ENCODE results near the gene CCDC88B. TPM values are rescaled to one million over a fixed set of nuclear protein-coding genes. Genes with fewer than 3 reads are reported as not detected.

The CCDC88B gene, protein sequence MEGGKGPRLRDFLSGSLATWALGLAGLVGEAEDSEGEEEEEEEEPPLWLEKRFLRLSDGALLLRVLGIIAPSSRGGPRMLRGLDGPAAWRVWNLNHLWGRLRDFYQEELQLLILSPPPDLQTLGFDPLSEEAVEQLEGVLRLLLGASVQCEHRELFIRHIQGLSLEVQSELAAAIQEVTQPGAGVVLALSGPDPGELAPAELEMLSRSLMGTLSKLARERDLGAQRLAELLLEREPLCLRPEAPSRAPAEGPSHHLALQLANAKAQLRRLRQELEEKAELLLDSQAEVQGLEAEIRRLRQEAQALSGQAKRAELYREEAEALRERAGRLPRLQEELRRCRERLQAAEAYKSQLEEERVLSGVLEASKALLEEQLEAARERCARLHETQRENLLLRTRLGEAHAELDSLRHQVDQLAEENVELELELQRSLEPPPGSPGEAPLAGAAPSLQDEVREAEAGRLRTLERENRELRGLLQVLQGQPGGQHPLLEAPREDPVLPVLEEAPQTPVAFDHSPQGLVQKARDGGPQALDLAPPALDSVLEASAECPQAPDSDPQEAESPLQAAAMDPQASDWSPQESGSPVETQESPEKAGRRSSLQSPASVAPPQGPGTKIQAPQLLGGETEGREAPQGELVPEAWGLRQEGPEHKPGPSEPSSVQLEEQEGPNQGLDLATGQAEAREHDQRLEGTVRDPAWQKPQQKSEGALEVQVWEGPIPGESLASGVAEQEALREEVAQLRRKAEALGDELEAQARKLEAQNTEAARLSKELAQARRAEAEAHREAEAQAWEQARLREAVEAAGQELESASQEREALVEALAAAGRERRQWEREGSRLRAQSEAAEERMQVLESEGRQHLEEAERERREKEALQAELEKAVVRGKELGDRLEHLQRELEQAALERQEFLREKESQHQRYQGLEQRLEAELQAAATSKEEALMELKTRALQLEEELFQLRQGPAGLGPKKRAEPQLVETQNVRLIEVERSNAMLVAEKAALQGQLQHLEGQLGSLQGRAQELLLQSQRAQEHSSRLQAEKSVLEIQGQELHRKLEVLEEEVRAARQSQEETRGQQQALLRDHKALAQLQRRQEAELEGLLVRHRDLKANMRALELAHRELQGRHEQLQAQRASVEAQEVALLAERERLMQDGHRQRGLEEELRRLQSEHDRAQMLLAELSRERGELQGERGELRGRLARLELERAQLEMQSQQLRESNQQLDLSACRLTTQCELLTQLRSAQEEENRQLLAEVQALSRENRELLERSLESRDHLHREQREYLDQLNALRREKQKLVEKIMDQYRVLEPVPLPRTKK (N-terminal part only)
- 1 to 10 TPM; 2.7 to 4.6 (median 3.7) TPM for polyA plus RNA-seq (ENCODE audit: insufficient read length in 4 of 4)

DNA sequence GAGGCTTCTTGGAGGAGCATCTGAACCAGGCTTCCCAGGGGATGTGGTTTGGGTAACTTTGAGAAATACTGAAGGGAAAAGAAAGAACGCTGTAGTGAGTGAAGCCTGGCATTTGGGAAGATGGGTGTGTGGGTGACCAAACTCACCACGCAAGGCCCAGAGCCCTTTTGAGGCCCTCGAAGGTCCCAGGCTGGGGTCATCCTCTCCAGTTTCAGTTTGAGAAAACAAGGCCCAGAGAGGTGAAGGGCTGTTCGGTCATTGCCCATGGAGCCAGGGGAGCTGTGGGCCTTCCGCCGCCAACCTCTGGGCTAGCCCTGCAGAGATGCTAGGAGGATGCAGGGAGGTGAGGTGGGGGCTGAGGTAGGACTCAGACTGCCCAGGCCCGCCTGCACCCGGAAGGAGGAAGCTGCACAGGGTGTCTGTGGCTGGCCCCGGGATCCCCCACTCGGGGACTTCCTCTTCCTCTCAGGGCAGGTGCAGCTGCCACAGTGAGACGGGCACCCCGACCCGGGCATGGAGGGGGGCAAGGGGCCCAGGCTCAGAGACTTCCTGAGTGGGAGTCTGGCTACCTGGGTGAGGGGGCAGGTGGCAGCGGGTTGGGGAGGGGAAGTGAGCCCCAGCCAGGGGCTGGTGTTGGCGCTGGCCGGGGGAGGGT, at the start of gene CCDC88B:
CCDC88B (plus strand) TSS at position 451 of the 655 bp plus-strand sequence; CDS start at position 514, 63 bp downstream.
- DNase-seq (ENCODE audit: low read depth in 4 of 4, low spot score in 2 of 4) = no peak

- no peak for DNase-seq (ENCODE audit: low read depth in 4 of 4, low spot score in 2 of 4)
Observed at GRCh38 chr11:64290352-64291261, 49.4 kb upstream of the CCDC88B start.

- no peak for DNase-seq (ENCODE audit: low read depth in 4 of 4, low spot score in 2 of 4)
Observed at GRCh38 chr11:64291262-64291751, 48.7 kb upstream of the CCDC88B start, which contains the start of gene KCNK4. Gene KCNK4 (plus strand): TSS chr11:64291302. CDS start chr11:64293019, 1,717 bp downstream.

GRCh38 chr11:64291752-64292459, 48.1 kb upstream of the CCDC88B start:
- no peak for DNase-seq (ENCODE audit: low read depth in 4 of 4, low spot score in 2 of 4)

- no peak for DNase-seq (ENCODE audit: low read depth in 4 of 4, low spot score in 2 of 4)
Observed at GRCh38 chr11:64292460-64293254, 47.3 kb upstream of the CCDC88B start.

DNA sequence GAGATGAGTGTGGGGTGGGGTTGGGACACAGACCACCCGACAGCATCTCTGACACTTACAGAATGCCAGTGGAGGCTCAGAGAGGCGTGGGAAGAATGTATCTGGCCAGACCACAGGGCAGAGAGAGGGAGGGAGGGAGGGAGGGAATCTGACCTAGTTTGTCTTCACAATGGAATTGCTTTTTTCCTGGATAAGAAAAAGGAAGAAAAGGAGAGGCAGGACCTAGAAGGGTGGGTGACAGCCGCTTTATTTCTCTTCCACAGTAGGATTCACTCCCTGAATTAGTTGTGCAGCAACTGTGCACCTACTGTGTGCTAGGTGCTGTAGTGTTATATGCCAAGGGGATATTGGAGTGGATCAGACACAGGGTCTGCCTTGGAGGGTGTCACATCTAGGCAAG, 45.2 kb upstream of the CCDC88B start:
- DNase-seq (ENCODE audit: low read depth in 4 of 4, low spot score in 2 of 4) = no peak

- no peak for DNase-seq (ENCODE audit: low read depth in 4 of 4, low spot score in 2 of 4)
Observed at GRCh38 chr11:64295760-64296159, 44.2 kb upstream of the CCDC88B start.

DNA sequence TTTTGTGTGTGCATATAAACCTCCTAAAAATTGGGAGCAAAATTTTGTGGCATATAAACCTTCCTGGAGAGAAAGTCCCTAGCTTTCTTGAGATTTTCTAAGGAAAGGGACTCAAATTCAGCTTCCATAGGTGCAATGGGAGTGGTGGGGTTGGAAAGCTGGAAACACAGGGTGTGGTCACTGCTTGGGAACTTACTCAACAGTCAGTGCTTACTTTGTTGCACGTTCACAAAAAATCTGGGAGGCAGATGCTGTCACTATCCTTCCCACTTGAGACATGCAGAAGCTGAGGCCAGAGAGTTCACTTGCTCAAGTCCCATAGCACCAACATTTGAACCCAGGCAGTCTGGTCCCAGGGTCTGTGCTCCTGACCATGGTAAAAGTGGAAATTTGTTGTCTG, 43.8 kb upstream of the CCDC88B start:
- no peak for DNase-seq (ENCODE audit: low read depth in 4 of 4, low spot score in 2 of 4)

GRCh38 chr11:64296830-64297698, 42.9 kb upstream of the CCDC88B start:
- DNase-seq (ENCODE audit: low read depth in 4 of 4, low spot score in 2 of 4) = no peak

DNA sequence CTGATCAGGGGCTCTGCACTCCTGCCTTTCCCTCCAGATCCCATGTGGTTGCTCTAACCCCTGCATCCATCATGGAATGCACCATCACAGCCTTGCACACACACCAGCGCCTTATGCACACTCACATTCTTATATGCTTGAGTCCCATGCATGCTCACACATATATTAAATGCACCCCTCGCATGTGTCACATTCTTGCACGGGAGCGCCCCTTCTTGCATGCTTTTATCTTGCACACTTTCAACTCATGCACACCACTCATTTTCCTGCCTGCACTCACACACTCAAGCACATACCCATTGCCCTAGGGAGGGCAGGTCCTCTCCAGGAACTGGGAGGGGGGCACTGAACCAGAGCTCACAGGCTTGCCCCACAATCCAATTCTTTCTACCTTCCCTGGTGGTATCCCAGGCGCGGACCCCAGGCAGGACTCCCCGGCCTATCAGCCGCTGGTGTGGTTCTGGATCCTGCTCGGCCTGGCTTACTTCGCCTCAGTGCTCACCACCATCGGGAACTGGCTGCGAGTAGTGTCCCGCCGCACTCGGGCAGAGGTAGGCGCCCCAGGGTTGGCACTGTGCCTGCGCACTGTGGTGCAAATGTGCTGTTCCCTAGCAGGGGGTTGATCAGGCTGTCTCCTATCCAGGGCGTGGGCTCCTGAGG, 42.2 kb upstream of the CCDC88B start:
- DNase-seq (ENCODE audit: low read depth in 4 of 4, low spot score in 2 of 4) = no peak

DNA sequence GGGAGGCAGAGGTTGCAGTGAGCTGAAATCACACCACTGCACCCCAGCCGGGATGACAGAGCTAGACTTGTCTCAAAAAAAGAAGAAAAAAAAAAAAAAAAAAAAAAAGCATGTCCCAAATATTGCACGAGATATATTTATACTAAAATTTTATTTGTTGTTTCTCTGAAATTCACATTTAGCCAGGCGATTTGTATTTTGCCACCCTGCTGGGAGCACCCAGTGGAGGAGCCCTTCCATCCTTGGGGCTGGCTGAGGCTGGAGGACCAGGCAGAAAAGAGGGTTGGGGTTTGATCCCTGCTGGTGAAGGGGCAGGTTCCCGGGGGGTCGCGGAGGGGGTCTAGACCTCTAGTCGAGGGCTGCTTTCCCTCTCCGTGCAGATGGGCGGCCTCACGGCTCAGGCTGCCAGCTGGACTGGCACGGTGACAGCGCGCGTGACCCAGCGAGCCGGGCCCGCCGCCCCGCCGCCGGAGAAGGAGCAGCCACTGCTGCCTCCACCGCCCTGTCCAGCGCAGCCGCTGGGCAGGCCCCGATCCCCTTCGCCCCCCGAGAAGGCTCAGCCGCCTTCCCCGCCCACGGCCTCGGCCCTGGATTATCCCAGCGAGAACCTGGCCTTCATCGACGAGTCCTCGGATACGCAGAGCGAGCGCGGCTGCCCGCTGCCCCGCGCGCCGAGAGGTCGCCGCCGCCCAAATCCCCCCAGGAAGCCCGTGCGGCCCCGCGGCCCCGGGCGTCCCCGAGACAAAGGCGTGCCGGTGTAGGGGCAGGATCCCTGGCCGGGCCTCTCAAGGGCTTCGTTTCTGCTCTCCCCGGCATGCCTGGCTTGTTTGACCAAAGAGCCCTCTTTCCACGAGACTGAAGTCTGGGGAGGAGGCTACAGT, 40.8 kb upstream of the CCDC88B start:
- no peak for DNase-seq (ENCODE audit: low read depth in 4 of 4, low spot score in 2 of 4)

DNA sequence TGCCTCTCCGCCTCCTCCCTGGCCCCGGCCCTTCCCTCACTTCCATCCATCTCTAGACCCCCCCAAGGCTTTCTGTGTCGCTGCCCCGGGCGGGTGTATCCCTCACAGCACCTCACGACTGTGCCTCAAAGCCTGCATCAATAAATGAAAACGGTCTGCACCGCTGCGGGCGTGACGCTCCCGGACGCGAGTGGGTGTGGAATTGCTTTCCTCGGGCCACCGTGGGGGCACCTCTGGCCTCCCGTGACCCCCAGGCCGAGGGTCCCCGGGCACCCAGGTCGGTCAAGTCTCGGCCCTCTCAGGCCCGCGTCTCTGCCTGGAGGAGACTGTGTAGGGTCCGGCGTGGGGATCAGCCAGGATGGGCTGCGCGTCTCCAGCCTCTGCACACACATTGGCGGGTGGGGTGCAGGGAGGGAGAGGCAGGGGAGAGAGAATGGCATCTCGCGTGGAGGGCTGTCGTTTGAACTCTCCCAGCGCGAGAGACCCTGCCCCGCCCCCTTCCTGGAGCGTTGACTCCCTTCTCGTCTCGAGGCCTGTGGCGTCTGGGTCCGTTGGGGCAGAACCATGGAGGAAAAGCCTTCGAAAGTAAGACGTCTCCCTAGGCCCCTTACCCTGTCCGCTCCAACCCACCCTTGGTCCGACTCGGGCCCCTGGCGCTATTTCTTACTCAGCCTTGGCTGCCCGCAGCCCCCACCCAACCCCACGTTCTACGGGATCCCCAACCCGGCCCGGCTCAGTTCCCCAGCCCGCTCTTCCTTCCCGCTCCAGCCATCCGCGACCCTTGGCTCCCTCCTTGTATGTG, 40.0 kb upstream of the CCDC88B start, which contains the start of gene CATSPERZ:
CATSPERZ (plus strand) TSS at position 512 of the 802 bp plus-strand sequence; CDS start at position 565, 53 bp downstream.
- no peak for DNase-seq (ENCODE audit: low read depth in 4 of 4, low spot score in 2 of 4)

GRCh38 chr11:64303109-64304031, 36.6 kb upstream of the CCDC88B start:
- no peak for DNase-seq (ENCODE audit: low read depth in 4 of 4, low spot score in 2 of 4)
